Coronary artery (tissue), 2 donors: ENCODE measurements around the gene ARRB1.
"Not testable (repeated sequence)": the region's sequence is repeated elsewhere in the genome, so short reads cannot be mapped to it uniquely, and the experiment has no call there.

Experiments
- DNase-seq: peaks from one replicate; pipeline ENCODE4 v3.0.0-alpha.2; 2017; ENCODE audit warnings: low spot score
- H3K27ac ChIP-seq, 2 donors: fragments of 200-600 bp; sonication (generic); one replicate each; pipeline ENCODE4 v1.5.1; 2016 to 2019
- H3K4me3 ChIP-seq: fragments of 200-600 bp; sonication (generic); 2 replicates; pipeline ENCODE4 v1.5.1; 2016; ENCODE audit warnings: mild to moderate bottlenecking, moderate library complexity
- TF ChIP-seq, protein P1 (sequence below): fragments of 200-600 bp; sonication (generic); IDR thresholded peaks from one replicate; pipeline ENCODE4 v1.5.1; 2019; ENCODE audit warnings: antibody characterized with exemption

ARRB1 gene

DNA sequence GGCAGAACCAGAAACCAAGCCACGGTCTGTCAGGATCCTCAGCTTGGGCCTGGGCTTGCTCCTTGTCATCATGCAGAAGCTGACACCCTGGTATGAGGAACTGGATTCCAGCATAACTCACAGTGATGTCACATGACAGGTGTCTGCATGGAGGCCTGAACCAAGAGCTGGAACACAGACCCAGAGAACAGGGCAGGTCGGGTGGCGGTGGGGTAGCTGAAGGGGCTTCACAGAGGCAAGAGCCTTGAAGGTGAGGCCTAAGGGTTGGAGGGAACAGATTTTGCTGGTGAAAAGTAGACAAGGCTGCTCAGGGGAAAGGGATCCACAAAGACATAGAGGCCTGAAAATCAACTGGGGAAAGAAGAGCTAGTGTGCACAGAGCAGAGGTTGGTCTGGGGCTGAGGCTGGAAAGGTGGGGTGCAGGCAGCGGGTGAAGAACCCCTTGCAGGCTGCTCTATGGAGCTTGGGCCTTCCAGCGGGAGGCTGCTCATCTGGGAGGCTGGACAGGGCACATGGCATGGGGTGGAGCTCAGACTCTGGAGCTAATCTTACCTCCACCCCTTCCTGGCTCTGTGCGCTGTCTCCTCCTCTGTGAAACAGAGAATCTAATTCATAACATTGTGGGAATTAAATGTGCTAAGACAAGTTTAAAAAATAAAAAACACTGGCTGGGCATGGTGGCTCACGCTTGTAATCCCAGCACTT, 29.4 kb upstream of the ARRB1 start:
- H3K27ac ChIP-seq, result no peak overlapping the region
- no peak overlapping the region for H3K4me3 ChIP-seq
- no peak for DNase-seq
- TF ChIP-seq, protein P1, sequence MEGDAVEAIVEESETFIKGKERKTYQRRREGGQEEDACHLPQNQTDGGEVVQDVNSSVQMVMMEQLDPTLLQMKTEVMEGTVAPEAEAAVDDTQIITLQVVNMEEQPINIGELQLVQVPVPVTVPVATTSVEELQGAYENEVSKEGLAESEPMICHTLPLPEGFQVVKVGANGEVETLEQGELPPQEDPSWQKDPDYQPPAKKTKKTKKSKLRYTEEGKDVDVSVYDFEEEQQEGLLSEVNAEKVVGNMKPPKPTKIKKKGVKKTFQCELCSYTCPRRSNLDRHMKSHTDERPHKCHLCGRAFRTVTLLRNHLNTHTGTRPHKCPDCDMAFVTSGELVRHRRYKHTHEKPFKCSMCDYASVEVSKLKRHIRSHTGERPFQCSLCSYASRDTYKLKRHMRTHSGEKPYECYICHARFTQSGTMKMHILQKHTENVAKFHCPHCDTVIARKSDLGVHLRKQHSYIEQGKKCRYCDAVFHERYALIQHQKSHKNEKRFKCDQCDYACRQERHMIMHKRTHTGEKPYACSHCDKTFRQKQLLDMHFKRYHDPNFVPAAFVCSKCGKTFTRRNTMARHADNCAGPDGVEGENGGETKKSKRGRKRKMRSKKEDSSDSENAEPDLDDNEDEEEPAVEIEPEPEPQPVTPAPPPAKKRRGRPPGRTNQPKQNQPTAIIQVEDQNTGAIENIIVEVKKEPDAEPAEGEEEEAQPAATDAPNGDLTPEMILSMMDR, result no peak

DNA sequence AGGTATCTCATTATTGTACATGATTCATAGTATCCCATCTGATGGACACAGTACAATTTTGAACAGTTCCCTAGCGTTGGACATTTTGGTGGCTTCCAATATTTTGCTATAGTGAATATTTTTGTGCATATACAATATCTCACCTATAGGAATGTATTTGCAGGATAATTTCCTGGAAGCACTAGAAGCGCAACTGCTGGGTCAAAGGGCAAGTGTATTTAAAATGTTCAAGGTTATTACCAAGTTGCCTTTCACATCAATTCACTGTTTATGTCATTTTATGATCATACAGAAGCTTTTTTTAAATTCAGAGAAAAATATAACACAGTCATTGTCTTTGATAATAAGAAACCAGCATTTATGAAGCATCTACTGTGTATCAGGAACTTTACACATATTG, 28.8 kb upstream of the ARRB1 start:
- no peak for DNase-seq
- TF ChIP-seq, protein P1, result no peak
- no peak overlapping the region for H3K27ac ChIP-seq
- H3K4me3 ChIP-seq, result no peak overlapping the region

DNA sequence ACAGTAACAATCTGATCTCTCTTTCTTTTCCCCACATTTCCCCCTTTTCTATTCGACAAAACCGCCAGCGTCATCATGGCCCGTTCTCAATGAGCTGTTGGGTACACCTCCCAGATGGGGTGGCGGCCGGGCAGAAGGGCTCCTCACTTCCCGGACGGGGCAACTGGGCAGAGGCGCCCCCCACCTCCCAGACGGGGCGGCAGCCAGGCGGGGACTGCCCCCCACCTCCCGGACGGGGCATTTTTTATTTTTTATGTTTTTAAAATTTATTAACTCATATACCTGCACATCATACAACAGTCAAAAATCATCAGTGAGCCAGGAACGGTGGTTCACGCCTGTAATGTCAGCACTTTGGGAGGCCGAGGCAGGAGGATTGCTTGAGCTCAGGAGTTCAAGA, 27.3 kb upstream of the ARRB1 start:
- not testable (repeated sequence) for H3K4me3 ChIP-seq, DNase-seq, H3K27ac ChIP-seq

DNA sequence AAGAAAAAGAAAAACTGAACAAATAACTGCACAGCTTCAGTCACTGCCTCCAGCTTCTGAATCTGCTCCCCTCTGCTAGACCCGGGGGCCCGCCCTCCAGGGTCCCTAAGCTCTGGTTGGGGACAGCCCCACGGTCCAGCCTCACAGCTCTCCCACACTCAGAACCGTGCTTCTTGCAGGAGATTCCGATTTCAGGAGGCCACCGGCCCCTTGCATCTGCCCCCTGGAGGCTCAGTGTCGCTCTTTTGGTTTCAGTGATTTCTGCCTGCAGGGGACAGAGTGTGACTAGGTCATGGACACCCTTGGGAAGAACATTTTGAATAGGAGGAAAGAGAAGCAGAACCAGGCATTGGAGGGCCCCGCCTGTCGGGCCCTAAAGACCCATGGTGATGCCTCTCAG, 24.7 kb upstream of the ARRB1 start:
- TF ChIP-seq, protein P1, result no peak
- Histone ChIP-seq H3K4me3 (no peak overlapping the region), H3K27ac (no peak overlapping the region)
- DNase-seq, result no peak

DNA sequence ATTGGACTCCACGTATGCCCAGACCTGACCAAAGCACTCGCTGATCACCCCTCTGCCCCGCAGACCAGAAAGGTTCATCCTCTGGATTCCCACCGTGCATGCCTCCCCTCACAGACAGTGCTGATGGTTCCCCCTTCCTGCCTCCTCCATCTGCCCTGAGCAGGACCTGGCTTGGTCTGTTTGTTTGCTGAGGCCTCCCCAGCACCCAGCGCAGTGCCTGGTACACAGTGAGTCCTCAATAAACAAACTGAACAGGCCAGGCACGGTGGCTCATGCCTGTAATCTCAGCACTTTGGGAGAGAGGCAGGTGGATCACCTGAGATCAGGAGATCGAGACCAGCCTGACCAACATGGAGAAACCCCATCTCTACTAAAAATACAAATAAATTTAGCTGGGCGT, 24.2 kb upstream of the ARRB1 start:
- DNase-seq, result no peak
- Histone ChIP-seq H3K4me3 (no peak overlapping the region), H3K27ac (no peak overlapping the region)
- TF ChIP-seq, protein P1, result no peak

DNA sequence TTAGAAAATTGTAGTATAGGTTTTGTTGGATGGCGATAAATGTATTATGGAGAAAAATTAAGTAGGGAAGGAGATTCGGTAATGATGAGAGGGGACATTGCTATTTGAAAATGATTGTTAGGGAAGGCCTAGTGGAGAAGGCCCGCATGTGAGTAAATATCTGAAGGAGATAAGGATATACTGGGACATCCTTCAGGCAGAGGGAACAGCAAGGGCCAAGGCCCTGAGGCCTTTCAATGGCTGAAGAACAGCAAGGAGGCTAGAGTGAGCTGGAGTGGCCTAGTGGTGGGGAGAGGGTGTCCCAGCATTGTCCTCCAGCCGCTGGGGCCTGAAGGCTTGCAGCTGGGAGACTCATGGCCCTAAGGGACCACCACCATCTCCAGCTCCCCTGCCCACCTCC, 23.2 kb upstream of the ARRB1 start:
- H3K4me3 ChIP-seq, result no peak overlapping the region
- TF ChIP-seq, protein P1, result no peak
- H3K27ac ChIP-seq, result no peak overlapping the region

DNA sequence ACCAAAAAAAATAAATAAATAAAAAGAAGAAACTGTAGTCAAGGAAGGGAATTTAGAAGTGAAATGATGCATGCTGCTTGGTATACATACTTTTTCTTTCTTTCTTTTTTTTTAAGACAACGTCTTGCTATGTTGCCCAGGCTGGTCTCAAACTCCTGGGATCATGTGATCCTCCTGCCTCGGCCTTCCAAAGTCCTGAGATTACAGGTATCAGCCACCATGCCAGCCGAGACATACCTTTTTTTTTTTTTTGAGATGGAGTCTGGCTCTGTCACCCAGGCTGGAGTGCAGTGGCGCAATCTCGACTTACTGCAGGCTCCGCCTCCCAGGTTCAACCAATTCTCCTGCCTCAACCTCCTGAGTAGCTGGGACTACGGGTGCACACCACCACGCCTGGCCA, 21.7 kb upstream of the ARRB1 start:
- H3K4me3 ChIP-seq, result no peak overlapping the region
- DNase-seq, result no peak
- H3K27ac ChIP-seq, result no peak overlapping the region
- TF ChIP-seq, protein P1, result no peak

More for the DNA sequence above, 23.2 kb upstream of the ARRB1 start:
- no peak for DNase-seq
